Stomach (tissue), 9 donors: ENCODE data around the gene NCEH1. TPM values are rescaled to one million over a fixed set of nuclear protein-coding genes. Genes with fewer than 3 reads are reported as not detected.
A peak's percentile ranks its signal among the peaks of the same experiment; 100 is the strongest.

Source experiments
- DNase-seq, 2 donors: peaks; one replicate each; pipeline versions ENCODE4 v3.0.0 to v3.0.0-alpha.2; 2013 to 2019
- H3K27ac ChIP-seq, 5 donors: fragments of 200-600 bp in 4 of 5; sonication (generic) in 4 of 5; one replicate each; pipeline ENCODE4 v1.5.1; 2013 to 2019; ENCODE audit warnings: mild to moderate bottlenecking in 1 of 5, moderate library complexity in 1 of 5
- H3K27me3 ChIP-seq, 3 donors: fragments of 200-600 bp; sonication (generic); one replicate each; pipeline ENCODE4 v1.5.1; 2017 to 2019; ENCODE audit warnings: mixed run types in 1 of 3
- H3K36me3 ChIP-seq, 4 donors: fragments of 200-600 bp; sonication (generic); 1 replicate in 3 of 4; 2 replicates in 1 of 4; pipeline ENCODE4 v1.5.1; 2016 to 2019
- H3K4me1 ChIP-seq, 4 donors: fragments of 200-600 bp; sonication (generic); one replicate each; pipeline ENCODE4 v1.5.1; 2016 to 2019
- H3K4me3 ChIP-seq, 4 donors: fragments of 200-600 bp; sonication (generic) in 3 of 4; one replicate each; pipeline ENCODE4 v1.5.1; 2016 to 2019; ENCODE audit warnings: mild to moderate bottlenecking in 1 of 4
- H3K9me3 ChIP-seq, 4 donors: fragments of 200-600 bp; sonication (generic); one replicate each; pipeline ENCODE4 v1.5.1; 2016 to 2019
- EP300 ChIP-seq: sonication (generic); formaldehyde crosslinking; IDR thresholded peaks from one replicate; pipeline ENCODE4 v1.6.1; 2017; ENCODE audit warnings: antibody characterized with exemption
- POLR2A ChIP-seq, 4 donors: fragments of 450-650 bp; IDR thresholded peaks; one replicate each; pipeline ENCODE4 v1.6.1; 2016; ENCODE audit warnings: antibody characterized with exemption in 4 of 4, control low read depth in 2 of 4, mild to moderate bottlenecking in 1 of 4, moderate library complexity in 1 of 4
- POLR2AphosphoS5 ChIP-seq, 3 donors: sonication (generic); formaldehyde crosslinking; IDR thresholded peaks; one replicate each; pipeline ENCODE4 v1.6.1; 2016; ENCODE audit warnings: antibody characterized with exemption in 3 of 3
- WGBS, 5 donors: extraction: QIAGEN DNeasy Blood & Tissue Kit in 3 of 5; methylation state at CpG; one replicate each; pipeline versions ENCODE4 v1.1.5 to v1.1.7; 2013 to 2018; 5-methylcytosine and 5-hydroxymethylcytosine counted together
- intact Hi-C: fragments of 100-400 bp; cut with DNase I; formaldehyde crosslinking; loops from one replicate; pipeline ENCODE4 v1.15.1; 2023; ENCODE audit warnings: low total_unique reads
- polyA plus RNA-seq, 3 donors: library from polyadenylated mRNA; stranded (reverse); fragments of 200-250 nt; gene quantifications; one replicate each; pipeline ENCODE4 v1.2.3, GENCODE V29; 2013
- total RNA-seq, 5 donors: library from RNA; depleted of rRNA; stranded (reverse); fragments of >200 nt; gene quantifications; one replicate each; pipeline versions ENCODE4 v1.1.0 to v1.2.3, GENCODE V29; 2014 to 2016
- TF ChIP-seq, protein P1 (sequence below), 7 experiments: fragments of 450-650 bp in 4 of 7; fragments of 200-600 bp in 3 of 7; sonication (generic) in 3 of 7; IDR thresholded peaks; one replicate each; pipeline ENCODE4 v1.5.1; 2016 to 2019; ENCODE audit warnings: antibody characterized with exemption in 7 of 7, control low read depth in 2 of 7, mild to moderate bottlenecking in 1 of 7
- donor health status: healthy with polysubstance abuse.
- donor health status: Bipolar disorder and iron deficiency.
- donor health status: healthy.

Gene NCEH1
- total and polyA plus RNA-seq, 8 donors: 1.2 to 19.9 (median 7.0) TPM

- TF ChIP-seq EP300: no peak
- no peak for TF ChIP-seq POLR2A (IDR thresholded peaks at IDR 0.05)
- peak in 1 of 3 donors; percentile 62 for TF ChIP-seq POLR2AphosphoS5 (IDR thresholded peaks at IDR 0.05)
- TF ChIP-seq, protein P1, sequence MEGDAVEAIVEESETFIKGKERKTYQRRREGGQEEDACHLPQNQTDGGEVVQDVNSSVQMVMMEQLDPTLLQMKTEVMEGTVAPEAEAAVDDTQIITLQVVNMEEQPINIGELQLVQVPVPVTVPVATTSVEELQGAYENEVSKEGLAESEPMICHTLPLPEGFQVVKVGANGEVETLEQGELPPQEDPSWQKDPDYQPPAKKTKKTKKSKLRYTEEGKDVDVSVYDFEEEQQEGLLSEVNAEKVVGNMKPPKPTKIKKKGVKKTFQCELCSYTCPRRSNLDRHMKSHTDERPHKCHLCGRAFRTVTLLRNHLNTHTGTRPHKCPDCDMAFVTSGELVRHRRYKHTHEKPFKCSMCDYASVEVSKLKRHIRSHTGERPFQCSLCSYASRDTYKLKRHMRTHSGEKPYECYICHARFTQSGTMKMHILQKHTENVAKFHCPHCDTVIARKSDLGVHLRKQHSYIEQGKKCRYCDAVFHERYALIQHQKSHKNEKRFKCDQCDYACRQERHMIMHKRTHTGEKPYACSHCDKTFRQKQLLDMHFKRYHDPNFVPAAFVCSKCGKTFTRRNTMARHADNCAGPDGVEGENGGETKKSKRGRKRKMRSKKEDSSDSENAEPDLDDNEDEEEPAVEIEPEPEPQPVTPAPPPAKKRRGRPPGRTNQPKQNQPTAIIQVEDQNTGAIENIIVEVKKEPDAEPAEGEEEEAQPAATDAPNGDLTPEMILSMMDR (IDR thresholded peaks at IDR 0.05): no peak
- H3K4me1 ChIP-seq: peaks cover 10 to 44% (median 18%) of the 10 kb centered on the region in 4 donors
- no peaks in the 10 kb centered on the region for H3K27me3 ChIP-seq
- peak; percentile 39 to 80 for DNase-seq
- intact Hi-C loops: no loop called here
- H3K9me3 ChIP-seq: no peaks in the 10 kb centered on the region
- no peaks in the 10 kb centered on the region for H3K36me3 ChIP-seq
- peak overlapping the region; percentile 70 to 93 (median 82) for H3K4me3 ChIP-seq
- H3K27ac ChIP-seq: peak overlapping the region in 4 of 5 donors; percentile 82 to 89 (median 84)
- WGBS, 5 donors: 14 to 38% (median 16%) methylated on average over 8 of the region's 8 CpGs
Observed at GRCh38 chr3:172749230-172749965, 38.5 kb upstream of the NCEH1 start.

DNA sequence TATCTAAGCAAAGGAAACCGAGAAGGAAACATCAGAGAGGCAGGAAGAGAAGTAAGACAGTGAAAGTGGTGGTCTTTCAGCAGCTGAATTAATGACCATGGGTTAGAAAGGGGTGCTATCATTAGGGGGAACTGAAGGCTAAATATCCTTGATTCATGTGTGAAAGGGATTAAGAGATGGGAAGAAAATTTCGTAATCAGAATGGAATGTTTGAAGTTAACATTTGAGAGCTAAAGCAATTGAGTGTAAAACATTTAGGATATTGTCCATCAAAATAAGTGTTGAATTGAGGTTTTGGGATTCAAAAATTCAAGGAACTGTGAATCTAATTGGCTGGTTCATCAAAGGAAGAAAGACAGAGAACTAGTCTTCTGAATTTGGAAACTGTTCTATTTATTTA is 35.6 kb upstream of the NCEH1 start:
- no peak for DNase-seq
- Histone ChIP-seq H3K36me3 (no peaks in the 10 kb centered on the region), H3K27ac (no peak overlapping the region), H3K9me3 (no peaks in the 10 kb centered on the region), H3K27me3 (no peaks in the 10 kb centered on the region), H3K4me3 (no peak overlapping the region), H3K4me1 (peaks cover 5 to 30% (median 14%) of the 10 kb centered on the region in 4 donors)
- intact Hi-C loops: no loop called here
- 64 to 77% (median 69%) methylated on average over 2 of the region's 2 CpGs for WGBS, 5 donors
- TF ChIP-seq, protein P1 (IDR thresholded peaks at IDR 0.05): no peak
- no peak for TF ChIP-seq POLR2A (IDR thresholded peaks at IDR 0.05)
- TF ChIP-seq EP300: no peak
- no peak for TF ChIP-seq POLR2AphosphoS5 (IDR thresholded peaks at IDR 0.05)

- intact Hi-C loops: no loop called here
- no peak overlapping the region for H3K27ac ChIP-seq
- TF ChIP-seq POLR2A (IDR thresholded peaks at IDR 0.05) (no peak), POLR2AphosphoS5 (IDR thresholded peaks at IDR 0.05) (no peak), EP300 (no peak)
- TF ChIP-seq, protein P1 (IDR thresholded peaks at IDR 0.05): no peak
- no peak for DNase-seq
- no peaks in the 10 kb centered on the region for H3K9me3 ChIP-seq
- no peaks in the 10 kb centered on the region for H3K27me3 ChIP-seq
- no peaks in the 10 kb centered on the region for H3K36me3 ChIP-seq
- no peak overlapping the region for H3K4me3 ChIP-seq
- no peaks in the 10 kb centered on the region for H3K4me1 ChIP-seq
- WGBS, 5 donors: 22 to 44% (median 36%) methylated on average over 1 of the region's 1 CpG
Observed at GRCh38 chr3:172739462-172739861, 28.6 kb upstream of the NCEH1 start.

- H3K27me3 ChIP-seq: no peaks in the 10 kb centered on the region
- no peaks in the 10 kb centered on the region for H3K9me3 ChIP-seq
- no peak overlapping the region for H3K4me3 ChIP-seq
- H3K27ac ChIP-seq: no peak overlapping the region
- no peak for DNase-seq
- H3K36me3 ChIP-seq: no peaks in the 10 kb centered on the region
- no peaks in the 10 kb centered on the region for H3K4me1 ChIP-seq
- 83 to 91% (median 89%) methylated on average over 2 of the region's 2 CpGs for WGBS, 5 donors
- intact Hi-C loops: no loop called here
- TF ChIP-seq POLR2A (IDR thresholded peaks at IDR 0.05) (no peak), POLR2AphosphoS5 (IDR thresholded peaks at IDR 0.05) (no peak), EP300 (no peak)
- TF ChIP-seq, protein P1 (IDR thresholded peaks at IDR 0.05): no peak
Observed at GRCh38 chr3:172735014-172735413, 24.1 kb upstream of the NCEH1 start.
